A549 (cell line): ENCODE results near the gene FAM120A.

Experiments
- CEBPB ChIP-seq, 2 experiments: fragments of >200 bp in 1 of 2; sonication (Bioruptor Twin) in 1 of 2; formaldehyde crosslinking in 1 of 2; IDR thresholded peaks; 2 replicates each; pipeline ENCODE4 v1.6.1; 2012 to 2016
- CHD2 ChIP-seq: fragments of 150-350 bp; IDR thresholded peaks from 2 replicates; pipeline ENCODE4 v1.6.1; 2014; ENCODE audit warnings: low read length; ENCODE audit not compliant: partially characterized antibody
- CTCF ChIP-seq: fragments of >200 bp; sonication (Bioruptor Twin); formaldehyde crosslinking; IDR thresholded peaks from 3 replicates; pipeline ENCODE4 v1.5.1; 2016

GRCh38 chr9:93464395-93464794 is 12.9 kb downstream of the FAM120A start:
- TF ChIP-seq CEBPB (IDR thresholded peaks at IDR 0.05) = no peak
- no peak for TF ChIP-seq CTCF
- no peak for TF ChIP-seq CHD2
